UCSD-AML1 (cell line): ENCODE results near the gene GFAP.
"Not testable (repeated sequence)": the region's sequence is repeated elsewhere in the genome, so short reads cannot be mapped to it uniquely, and the experiment has no call there.

Experiments used
- DNase-seq: peaks from one replicate; lab custom pipeline; 2025; ENCODE audit not compliant: unreplicated experiment; lab: John Stamatoyannopoulos, UW

The GFAP gene

DNA sequence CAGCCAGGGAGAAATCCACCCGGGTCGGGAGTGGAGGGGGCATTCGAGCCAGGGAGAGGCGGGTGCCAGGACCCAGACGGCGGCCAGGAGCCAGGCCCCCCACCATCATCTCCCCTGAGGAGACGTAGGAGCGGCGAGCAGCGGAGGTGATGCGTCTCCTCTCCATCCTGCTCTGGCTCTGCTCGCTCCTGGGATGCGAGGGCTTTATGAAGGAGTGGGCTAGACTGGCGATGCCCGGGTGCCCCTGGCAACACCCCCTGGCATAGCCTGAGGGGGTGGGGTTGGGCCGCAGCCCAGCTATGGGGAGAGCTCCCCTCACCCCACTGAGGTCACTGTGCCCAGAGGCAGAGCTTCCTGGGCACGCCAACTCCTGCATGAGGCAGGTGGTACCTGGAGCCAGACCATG, at the start of gene GFAP:
GFAP (minus strand) TSS at position 180 of the 406 bp plus-strand sequence; CDS start at position 166, 14 bp downstream.
- no peak for DNase-seq

DNA sequence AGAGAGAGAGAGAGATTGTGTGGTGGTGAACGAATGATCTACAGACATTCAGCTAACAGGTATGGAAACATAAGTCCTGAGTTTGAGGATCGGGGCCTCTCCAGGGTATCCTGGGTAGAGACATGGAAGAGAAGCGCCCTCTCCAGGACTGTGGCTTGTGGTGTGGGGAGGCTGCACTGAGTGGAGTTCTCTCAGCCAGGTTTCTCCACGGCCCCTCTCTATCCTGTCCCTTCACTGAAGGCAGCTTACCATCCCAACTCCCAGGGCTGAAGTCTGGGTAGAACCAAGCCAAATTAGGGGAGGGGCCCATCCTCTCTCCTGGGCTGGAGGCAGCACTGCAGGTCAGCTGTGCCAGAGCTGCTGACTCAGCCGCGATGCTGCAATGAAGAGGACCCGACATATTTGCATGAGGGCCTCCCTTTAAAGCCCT, 46.6 kb upstream of the GFAP start:
- DNase-seq = no peak

DNA sequence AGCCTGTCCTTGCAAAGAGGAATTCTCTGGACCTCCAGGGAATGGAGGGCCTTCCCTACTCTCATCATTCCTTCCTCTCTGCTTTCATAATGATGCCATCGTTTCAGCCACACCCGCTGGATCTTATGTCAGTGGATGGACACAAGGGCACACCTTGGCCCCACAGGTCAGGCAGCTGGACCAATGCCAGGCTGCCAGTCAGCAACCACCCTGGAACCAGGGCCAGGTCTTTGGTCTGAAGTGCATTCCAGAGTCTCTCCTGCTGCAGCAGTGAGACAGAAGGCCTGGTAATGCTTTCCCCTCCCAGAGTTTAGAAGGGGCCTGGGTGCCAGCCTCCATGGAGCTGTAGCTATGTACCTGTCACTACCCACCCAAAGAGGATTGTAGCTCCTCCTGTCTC, 45.4 kb upstream of the GFAP start:
- no peak for DNase-seq

DNA sequence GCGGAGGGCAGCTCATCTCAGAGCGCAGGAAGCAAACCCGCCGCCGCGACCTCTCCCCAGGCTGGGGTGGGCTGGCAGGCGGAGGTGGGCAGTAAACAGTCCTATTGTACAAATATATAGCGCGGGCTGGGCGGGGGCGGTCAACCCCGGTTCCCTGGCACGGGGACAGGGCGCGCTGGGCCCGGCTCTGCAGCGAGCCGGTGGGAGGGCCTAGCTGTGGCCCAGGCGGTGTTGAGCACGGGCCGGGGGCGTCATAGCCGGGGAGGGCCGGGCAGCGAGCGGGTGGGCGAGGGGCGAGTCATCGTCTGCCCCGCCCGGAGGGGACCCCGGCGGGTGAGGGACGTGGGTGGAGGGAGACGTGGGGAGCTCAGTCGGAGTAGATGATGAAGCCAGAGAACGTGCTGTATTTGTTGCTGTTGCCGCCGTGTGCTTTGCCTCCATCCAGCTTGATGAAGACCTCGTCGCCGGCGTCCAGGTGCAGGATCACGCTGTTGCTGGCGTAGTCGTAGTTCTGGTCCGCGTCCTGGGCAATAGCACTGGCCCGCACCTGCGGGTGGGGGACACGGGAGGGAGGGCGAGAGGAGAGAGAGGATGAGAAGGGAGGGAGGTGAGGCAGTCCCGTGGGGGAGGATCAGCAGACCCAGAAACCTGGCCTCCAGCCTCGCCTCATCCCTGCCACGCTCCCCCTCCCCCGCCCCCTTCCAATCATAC, 44.7 kb upstream of the GFAP start:
- no peak for DNase-seq

DNA sequence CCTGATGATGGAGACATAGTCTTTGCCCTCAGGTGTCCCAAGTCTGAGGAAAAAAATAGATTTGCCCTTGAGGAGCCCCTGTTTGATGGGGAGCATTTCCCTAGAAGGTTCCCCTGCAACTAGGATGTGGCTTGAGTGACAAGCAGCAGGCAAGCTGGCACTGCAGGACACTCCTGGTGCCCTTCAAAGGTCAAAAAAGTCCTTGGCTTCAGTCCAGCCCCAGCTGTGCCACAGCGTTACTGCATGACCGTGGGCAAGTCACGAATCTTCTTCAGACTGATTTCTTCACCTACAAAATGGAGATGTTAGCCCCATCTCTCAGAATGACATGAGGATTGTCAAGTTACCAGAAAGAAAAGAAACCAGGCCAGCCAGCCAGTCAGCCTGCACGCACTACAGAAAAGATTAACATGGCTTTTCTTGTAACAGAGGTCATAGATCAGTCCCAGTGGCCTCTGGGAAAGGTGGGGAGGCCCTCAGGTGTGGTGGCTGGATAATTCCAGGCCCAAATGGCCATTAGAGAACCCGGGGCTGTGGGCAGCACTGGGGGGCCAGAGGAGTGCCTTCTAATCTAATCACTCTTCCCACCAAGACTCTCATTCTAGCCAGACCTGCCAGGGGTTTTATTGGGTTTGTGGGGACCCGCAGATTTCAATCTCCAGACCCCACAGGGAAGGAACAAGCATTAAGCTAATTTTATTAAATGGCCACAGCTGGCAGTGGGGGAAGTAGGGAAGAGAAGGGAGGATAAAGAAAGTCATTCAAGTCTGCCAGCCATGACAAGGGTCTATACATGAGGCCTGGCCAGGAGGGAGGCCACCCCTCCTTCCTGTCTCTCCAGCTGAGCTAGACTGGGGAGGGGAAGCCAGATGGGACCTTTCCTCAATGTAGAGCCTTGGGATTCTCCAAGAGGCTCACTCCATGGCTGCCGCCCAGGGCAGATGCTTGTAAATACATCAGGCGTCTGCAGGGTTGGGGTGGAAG, 42.0 kb upstream of the GFAP start:
- no peak for DNase-seq

DNA sequence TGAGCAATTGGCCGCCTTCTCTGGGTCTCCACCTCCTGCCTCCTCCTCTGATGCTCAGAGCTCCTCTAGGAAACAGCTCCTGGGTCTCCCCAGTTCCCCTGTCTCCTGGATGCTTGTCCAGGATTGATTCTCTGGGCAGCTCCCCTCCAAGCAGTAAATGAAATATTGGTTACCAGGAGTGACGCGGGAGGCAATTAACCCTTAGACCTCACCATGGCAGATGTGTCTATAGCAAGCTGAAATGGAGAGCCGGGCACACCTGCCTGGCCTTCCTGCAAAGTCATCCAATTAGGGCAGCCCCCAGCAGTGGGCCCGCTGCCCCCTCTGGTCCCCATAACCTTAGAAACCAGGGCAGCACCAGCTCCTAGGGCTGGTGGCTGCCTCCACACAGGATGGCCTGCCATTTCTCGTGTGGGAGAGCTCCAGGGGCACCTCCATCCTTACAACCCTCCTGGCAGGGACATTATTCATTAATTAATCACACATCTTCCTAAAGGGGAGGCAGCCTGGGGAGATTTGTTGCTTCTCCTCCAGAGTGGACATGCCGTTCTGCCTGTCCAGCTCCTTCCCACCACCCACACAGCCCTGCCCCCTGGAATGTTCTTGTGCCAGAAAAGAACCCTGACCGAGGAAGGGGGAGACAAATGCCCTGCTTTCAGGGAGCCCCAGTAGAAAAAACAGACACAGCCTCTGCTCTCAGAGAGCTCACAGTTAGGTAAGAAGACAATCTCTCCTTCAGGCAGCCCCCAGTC, 40.5 kb upstream of the GFAP start:
- no peak for DNase-seq

DNA sequence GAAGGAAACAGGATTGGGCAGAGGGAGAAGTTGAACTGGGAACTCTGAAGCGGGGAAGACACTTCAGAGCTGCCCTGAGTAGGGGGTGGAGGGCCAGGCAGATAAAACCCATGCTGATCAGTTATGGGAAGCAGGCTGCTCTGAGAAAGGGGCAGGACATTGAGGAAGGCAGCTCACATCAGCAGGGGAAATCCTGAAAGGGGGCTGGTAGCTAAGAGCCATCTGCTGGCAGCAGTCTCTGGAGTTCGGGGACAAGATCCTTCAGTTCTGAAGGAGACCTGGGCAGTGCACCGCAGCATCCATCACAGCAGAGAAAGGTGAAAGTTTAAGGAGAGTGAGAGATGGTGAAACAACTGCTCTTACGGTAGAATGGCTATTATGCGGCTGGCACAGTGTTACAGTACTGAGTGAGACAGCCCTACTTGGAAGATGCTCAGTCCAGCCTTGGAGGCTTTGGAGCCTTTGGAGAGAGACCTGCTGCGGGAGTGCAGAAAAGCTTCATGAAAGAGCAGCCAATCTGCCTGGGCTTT, 37.7 kb upstream of the GFAP start:
- no peak for DNase-seq

DNA sequence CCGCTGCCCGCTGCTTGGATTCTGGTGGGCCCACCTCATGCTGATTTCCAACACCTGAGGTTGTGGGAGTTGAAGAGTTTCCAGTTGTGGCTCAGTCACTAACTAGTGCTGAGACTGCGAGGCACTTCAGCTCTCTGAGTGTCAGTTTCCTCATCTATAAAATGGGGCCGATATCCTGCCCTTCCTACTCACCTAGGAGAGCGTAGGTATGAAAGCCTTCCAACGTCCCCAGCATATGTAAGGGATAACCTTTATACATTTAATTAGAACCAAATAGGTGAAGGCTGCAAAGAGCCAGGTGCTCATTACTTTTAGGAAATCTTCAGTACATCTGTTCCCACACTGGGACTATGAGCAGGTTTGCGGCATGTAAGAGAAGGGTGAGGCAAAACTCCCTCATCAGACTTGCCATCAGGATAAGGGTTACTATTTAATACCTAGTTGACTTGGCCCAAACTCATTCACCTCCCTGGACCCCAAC, 33.1 kb upstream of the GFAP start:
- DNase-seq = no peak

DNA sequence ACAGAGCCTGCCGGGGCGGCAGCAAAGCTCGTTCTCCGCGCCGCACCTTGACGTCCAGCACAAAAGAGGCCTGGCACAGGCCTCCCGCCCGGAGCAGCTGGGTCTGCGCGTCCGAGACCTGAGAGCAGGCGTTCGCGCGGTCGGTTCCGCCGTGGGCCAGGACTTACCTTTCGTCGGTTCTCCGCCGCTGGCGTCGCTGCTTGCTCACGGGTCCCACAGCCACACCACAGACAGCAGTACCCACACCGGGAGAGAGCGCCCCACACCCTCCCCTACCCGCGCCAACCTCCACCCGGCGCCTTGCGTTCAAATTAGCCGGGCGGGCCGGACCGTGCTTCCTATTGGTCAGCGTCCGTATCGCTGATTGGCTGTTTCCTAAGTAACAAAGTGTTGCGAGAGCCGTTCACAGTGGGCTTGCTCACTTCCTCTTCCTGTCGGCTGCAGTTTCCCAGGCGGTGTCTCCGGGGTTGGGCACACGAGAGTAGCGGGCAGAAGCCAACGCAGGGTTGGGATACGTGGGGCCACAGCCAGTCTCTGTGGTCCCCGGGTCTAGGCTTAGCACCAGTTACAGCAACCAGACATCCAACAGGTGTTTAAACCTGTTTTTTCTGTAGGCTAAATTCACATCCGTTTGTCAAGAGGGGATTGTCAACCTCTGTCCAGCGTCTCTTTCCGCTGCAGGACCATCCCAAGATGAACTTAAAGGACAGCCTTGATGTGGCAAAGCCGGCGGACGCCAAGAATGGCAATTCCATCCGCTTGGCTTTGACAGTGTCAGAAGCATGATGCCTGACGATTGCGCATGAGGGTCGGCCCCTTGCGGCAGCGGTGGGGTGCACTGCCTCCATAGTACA, 32.4 kb upstream of the GFAP start, which contains the start of gene KIF18B:
KIF18B (minus strand) TSS at position 313 of the 854 bp plus-strand sequence. CDS start 11,429 bp downstream, outside the sequence.
- DNase-seq = peak; percentile 88

DNA sequence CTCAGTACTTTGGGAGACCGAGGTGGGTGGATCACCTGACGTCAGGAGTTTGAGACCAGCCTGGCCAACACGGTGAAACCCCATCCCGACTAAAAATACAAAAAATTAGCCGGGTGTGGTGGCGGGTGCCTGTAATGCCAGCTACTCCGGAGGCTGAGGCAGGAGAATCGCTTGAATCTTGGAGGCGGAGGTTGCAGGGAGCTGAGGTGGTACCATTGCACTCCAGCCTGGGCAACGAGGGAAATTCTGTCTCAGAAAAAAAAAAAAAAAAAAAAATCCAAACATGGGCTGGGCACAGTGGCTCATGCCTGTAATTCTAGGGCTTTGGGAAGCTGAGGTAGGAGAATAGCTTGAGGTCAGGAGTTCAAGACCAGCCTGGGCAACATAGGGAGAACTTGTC, 30.4 kb upstream of the GFAP start:
- not testable (repeated sequence) for DNase-seq

DNA sequence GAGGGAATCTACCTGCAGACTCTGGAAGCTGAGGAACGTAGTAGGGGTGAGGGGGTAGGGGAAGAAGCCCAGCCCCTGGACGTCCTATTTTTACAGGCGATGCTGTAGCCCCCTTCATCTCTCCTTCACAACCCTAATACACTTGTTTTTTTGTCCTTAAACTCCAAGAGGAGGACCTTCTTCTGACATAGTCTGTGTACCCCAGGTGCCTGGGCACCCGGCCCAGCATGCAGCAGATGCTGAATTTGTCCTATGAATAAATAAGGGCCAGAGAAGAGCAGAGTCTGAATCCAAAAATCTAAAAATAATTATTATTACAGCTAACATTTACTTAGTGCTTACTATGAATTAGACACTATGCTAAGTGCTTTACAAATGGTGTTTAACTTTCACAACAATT, 27.2 kb upstream of the GFAP start:
- DNase-seq = no peak

DNA sequence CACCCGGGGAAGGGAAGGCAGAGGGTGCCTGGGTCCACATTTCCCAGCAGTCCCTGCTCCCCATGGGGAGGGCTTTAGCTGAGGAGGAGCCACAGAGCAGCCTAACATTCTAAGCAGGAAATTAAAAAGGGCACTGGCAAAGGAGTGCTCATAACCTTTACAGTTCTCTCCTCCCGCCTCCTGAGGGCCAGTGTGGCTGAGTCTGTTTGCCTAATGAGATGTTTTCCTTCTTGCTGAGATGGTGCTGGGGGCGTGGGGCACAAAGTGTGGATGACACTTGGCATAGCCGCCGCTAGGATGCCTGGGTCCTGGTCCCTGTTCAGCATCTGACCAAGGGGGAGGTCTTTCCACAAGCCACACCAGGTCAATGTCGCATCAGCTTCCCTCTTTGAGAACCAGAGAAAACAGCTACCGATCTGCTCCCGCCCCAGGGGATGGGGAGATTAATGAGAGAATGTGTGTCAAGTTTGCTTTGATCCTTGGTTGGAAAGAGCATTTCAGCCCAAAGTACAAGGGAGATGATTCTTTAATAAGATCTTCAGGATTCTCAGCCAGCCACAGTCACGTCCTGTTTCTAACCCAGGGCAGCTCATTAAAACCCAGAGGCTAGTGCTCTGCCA, 26.5 kb upstream of the GFAP start:
- DNase-seq = no peak

DNA sequence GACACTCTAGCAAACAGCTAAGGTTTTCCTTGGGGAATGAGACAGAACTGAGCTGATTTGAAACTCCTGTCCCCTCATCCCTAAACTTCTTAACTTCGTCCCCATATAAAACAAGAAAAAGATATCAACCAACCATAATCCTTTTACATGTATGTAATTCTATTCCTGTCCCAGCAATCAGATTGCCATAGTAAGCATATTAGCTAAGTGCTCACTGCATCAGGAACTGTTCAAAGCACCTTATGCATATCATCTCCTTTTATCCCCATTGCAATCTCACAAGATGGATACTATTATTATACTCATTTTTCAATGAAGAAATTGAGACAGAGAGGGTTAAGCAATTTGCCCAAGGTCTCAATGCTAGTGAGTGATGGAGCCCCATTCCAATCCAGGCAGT, 25.5 kb upstream of the GFAP start:
- DNase-seq = no peak

DNA sequence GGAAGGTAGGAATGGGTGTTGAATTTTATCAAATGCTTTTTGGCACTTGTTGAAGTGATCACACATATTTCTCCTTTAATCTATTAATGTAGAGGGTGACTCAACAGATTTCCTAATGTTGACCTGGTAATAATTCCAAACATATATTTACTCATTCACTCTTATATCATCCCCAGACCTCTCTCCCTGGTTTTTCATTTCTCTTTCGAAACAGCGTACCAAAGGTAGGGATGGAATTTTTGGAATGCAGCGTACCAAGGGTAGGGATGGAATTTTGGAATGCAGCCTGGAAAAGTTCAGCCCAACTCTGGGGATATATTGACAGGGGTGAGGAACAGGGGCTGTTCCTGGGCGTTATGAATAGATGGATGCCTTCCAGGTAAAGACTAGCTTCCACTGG, 25.0 kb upstream of the GFAP start:
- DNase-seq = no peak

DNA sequence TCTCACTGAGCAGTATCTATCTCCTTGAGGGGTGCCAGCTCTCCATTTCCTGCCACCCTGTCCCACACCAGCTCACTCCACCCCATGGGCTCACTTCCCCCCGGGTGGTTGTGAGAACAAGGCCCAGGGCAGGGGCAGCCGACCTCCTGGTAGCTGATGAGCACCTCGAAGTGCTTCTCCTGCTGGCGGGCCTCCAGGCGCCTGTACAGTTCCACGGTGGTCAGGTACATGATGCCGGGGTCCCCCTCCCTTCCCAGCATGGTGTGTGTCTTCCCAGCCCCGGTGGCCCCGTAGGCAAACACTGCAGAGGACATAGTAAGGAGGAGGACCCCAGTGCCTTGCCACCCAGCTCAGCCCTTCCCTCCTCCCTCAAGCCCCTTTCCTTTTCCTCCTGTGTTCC, 19.8 kb upstream of the GFAP start:
- DNase-seq = no peak

DNA sequence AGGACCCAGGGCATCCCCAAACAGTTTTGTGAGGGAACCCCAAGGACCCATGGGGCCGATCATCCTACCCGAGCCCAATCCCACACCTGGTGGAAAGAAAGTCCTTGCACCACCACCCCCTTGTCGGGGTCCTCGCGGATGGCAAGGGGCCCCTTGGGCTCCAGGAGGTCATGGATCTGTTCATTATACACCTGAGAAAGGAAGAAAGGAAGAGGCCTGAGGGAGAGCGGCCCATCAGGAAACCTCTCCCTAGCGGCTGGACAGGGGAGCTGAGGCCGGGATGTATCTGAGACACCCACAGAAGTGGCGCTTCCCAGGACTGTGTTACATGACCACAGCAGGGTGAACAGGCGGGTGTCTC, 19.4 kb upstream of the GFAP start:
- DNase-seq = no peak

DNA sequence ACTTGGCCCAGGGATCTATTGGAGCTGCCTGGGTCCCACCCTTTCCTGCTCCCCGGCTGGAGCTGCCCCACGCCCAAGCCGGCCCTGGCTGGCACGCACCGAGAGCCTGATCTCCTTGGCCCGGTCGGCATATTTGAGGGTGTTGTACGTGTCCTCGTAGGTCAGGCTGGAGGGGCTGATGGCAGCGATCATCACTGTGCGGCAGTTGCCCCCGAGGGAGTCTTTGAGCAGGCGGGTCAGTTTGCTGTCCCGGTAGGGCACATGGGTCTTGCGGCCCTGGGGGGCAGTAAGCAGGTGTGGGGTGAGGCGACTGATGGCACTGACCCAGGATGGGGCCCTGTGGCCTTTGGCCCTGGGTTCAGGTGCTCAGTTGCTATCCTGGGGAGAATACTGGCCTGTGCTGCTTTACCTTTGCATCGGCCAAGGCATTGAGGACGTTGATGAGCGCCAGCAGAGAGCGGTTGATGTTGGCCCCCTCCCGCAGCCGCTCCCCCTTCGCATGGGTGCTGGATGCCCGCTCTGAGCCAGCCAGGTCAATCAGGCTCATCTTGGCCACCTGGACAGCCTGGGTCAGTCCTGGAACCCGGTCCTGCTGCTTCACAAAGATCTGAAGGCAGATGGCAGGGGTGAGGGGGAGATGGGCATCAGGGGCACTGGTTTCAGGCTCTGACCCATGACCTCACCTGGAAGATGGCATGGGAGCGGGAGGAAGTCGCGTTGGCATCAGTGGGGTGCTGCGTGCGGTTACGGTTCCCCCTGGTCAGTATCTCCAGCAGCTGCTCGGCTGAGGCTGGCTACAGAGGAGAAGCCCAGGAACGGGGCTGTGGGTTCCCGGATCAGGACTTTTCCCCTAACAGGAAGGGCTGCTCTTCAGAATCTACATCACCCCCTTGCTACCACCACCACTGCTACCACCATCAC, 18.8 kb upstream of the GFAP start:
- DNase-seq = no peak

DNA sequence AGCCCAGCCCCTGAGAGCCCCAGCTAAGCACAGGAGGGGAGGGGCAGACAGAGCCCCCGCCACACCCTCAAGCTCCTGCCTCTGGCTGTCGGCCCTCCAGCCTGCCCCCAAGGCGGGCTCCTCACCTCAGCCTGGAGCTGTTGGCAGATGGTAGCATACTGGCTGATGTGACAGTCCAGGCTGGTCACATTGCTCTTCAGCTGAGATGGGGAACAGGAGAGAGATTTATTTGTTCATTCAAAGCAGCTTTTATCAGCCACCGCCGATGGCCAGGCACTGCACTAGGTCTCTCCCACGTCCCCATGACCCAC, 17.4 kb upstream of the GFAP start:
- no peak for DNase-seq
